Measurements from ENCODE around the gene SF3B2. TPM values are rescaled to one million over a fixed set of nuclear protein-coding genes. Genes with fewer than 3 reads are reported as not detected.

SF3B2 gene
- total RNA-seq, 2 donors from 2014 or later: 62.5 to 111 TPM

GRCh38 chr11:66048547-66049323 lies 3.4 kb upstream of the SF3B2 start, which contains the start of gene GAL3ST3:
GAL3ST3 (minus strand) TSS chr11:66049161; CDS start chr11:66045415, 3,746 bp downstream.
- TF ChIP-seq CTCF (IDR thresholded peaks at IDR 0.05): no peak
- DNase-seq (ENCODE audit: low spot score): no peak
- Histone ChIP-seq H3K27me3 (no peaks in the 10 kb centered on the region), H3K4me1 (peaks cover 3 to 46% of the 10 kb centered on the region in 2 donors), H3K27ac (peak within 1 kb of the TSS; percentile 55 to 80), H3K4me3 (peak within 1 kb of the TSS; percentile 43 to 47), H3K9me3 (no peaks in the 10 kb centered on the region), H3K36me3 (no peaks in the 10 kb centered on the region)

DNA sequence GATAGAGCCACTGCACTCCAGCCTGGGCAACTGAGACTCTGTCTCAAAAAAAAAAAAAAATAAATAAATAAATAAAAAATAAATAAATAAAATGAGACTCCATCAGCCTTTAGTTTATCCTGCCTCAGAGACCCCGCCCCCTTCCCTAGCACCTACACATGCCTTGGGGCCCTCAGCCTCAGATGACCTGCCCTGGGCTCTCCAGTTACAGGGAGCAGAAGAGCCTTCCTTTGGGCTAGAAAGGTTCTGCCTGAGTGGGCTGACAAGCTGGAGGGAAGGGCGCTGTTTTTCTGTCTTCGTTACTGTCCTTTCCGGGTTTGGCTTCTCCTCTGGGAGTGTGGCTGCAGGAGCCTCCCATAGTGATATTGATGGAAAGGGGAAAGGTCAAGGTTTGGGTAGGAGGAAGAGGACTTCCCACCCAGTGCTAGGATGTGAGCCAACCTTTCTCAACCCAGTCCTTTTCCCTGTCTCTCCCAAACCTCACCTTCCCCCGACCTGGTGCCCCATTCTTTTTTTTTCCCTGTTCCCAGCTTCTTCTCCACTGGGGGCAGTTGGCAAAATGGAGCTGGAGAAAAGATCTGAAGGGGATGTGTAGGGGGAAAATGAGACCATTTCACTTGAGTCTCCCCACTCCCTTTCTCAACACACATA lies 1.5 kb upstream of the SF3B2 start:
- DNase-seq (ENCODE audit: low spot score): no peak
- no peaks in the 10 kb centered on the region for H3K9me3 ChIP-seq
- H3K4me1 ChIP-seq: peaks cover 3 to 39% of the 10 kb centered on the region in 2 donors
- TF ChIP-seq CTCF (IDR thresholded peaks at IDR 0.05): no peak
- H3K36me3 ChIP-seq: peaks cover 16% of the 10 kb centered on the region
- H3K4me3 ChIP-seq: no peak overlapping the region
- no peaks in the 10 kb centered on the region for H3K27me3 ChIP-seq
- peak overlapping the region; percentile 92 to 94 for H3K27ac ChIP-seq

DNA sequence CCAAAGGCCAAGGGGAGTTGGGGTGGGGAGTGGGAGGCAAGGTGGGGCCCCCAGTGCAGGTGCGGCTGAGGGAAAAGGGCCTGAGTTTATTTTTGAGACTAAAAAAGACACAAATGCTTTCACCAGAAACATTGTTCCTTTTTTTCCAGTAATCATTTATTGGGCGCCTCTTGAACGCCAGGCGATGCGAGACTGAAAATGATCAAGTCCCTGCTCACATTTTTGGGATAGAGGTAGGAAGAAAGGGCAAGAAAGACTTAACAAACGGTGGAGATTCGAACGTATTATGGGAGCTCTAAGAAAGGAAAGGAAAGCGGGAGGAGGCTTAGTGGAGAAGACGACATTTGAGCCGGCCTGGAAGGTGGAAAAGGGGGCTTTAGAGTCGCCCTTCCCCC lies 796 bp upstream of the SF3B2 start:
- no peaks in the 10 kb centered on the region for H3K27me3 ChIP-seq
- DNase-seq (ENCODE audit: low spot score): no peak
- peak overlapping the region; percentile 92 to 94 for H3K27ac ChIP-seq
- peaks cover 3 to 39% of the 10 kb centered on the region in 2 donors for H3K4me1 ChIP-seq
- H3K36me3 ChIP-seq: peaks cover 22% of the 10 kb centered on the region
- H3K4me3 ChIP-seq: peak overlapping the region; percentile 98 to 100
- no peaks in the 10 kb centered on the region for H3K9me3 ChIP-seq
- TF ChIP-seq CTCF (IDR thresholded peaks at IDR 0.05): no peak

- no peaks in the 10 kb centered on the region for H3K9me3 ChIP-seq
- H3K27ac ChIP-seq: peak overlapping the region; percentile 92 to 94
- DNase-seq (ENCODE audit: low spot score): no peak
- peak overlapping the region; percentile 98 to 100 for H3K4me3 ChIP-seq
- no peaks in the 10 kb centered on the region for H3K27me3 ChIP-seq
- peaks cover 35% of the 10 kb centered on the region for H3K36me3 ChIP-seq
- no peak for TF ChIP-seq CTCF (IDR thresholded peaks at IDR 0.05)
- H3K4me1 ChIP-seq: peaks cover 0 to 32% of the 10 kb centered on the region in 2 donors
These were observed 459 bp downstream of the SF3B2 start for GRCh38 chr11:66052664-66052982.

- no peak overlapping the region for H3K27ac ChIP-seq
- peaks cover 0 to 22% of the 10 kb centered on the region in 2 donors for H3K4me1 ChIP-seq
- H3K36me3 ChIP-seq: peaks cover 59% of the 10 kb centered on the region
- no peaks in the 10 kb centered on the region for H3K9me3 ChIP-seq
- no peak for DNase-seq (ENCODE audit: low spot score)
- H3K4me3 ChIP-seq: no peak overlapping the region
- TF ChIP-seq CTCF (IDR thresholded peaks at IDR 0.05): no peak
- H3K27me3 ChIP-seq: no peaks in the 10 kb centered on the region
These were observed 2.9 kb downstream of the SF3B2 start for GRCh38 chr11:66055021-66055420.

Measured in right atrium auricular region (tissue), 2 donors.